Measurements from ENCODE around the gene PIWIL1.

- TF ChIP-seq, protein P1, sequence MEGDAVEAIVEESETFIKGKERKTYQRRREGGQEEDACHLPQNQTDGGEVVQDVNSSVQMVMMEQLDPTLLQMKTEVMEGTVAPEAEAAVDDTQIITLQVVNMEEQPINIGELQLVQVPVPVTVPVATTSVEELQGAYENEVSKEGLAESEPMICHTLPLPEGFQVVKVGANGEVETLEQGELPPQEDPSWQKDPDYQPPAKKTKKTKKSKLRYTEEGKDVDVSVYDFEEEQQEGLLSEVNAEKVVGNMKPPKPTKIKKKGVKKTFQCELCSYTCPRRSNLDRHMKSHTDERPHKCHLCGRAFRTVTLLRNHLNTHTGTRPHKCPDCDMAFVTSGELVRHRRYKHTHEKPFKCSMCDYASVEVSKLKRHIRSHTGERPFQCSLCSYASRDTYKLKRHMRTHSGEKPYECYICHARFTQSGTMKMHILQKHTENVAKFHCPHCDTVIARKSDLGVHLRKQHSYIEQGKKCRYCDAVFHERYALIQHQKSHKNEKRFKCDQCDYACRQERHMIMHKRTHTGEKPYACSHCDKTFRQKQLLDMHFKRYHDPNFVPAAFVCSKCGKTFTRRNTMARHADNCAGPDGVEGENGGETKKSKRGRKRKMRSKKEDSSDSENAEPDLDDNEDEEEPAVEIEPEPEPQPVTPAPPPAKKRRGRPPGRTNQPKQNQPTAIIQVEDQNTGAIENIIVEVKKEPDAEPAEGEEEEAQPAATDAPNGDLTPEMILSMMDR (IDR thresholded peaks at IDR 0.05; ENCODE audit: borderline replicate concordance, extremely low read depth, low read length, poor library complexity, severe bottlenecking) = no peak
- TF ChIP-seq EZH2 (IDR thresholded peaks at IDR 0.05; ENCODE audit: borderline replicate concordance, low read depth, low read length, severe bottlenecking) = no peak
These were observed 2.3 kb downstream of the PIWIL1 start for GRCh38 chr12:130339951-130340350.
